H9 (cell line): ENCODE data around the gene LYRM9. TPM values are rescaled to one million over a fixed set of nuclear protein-coding genes. Genes with fewer than 3 reads are reported as not detected.
"Not testable (repeated sequence)": the region's sequence is repeated elsewhere in the genome, so short reads cannot be mapped to it uniquely, and the experiment has no call there.

Experiments used
- DNase-seq: peaks from one replicate; pipeline ENCODE4 v3.0.0-alpha.2; 2017
- H2AFZ ChIP-seq: one replicate; pipeline ENCODE4 v1.6.1; 2013; ENCODE audit warnings: mild to moderate bottlenecking, low read length, control low read depth, moderate library complexity
- H2AK5ac ChIP-seq: 2 replicates; pipeline ENCODE4 v1.6.1; 2013; ENCODE audit warnings: low read length, control low read depth, mixed read lengths; ENCODE audit not compliant: insufficient read length
- H2BK120ac ChIP-seq: one replicate; pipeline ENCODE4 v1.6.1; 2013; ENCODE audit warnings: low read depth, mild to moderate bottlenecking, low read length, control low read depth, inconsistent platforms; ENCODE audit not compliant: poor library complexity, severe bottlenecking
- H2BK12ac ChIP-seq: 2 replicates; pipeline ENCODE4 v1.6.1; 2013; ENCODE audit warnings: low read length, control low read depth, mixed read lengths, low read depth; ENCODE audit not compliant: insufficient read length
- H2BK15ac ChIP-seq: 2 replicates; pipeline ENCODE4 v1.6.1; 2013; ENCODE audit warnings: low read depth, low read length, control low read depth
- H2BK20ac ChIP-seq: one replicate; pipeline ENCODE4 v1.6.1; 2013; ENCODE audit warnings: low read depth, mild to moderate bottlenecking, low read length, control low read depth, inconsistent platforms; ENCODE audit not compliant: poor library complexity, severe bottlenecking
- H2BK5ac ChIP-seq: 2 replicates; pipeline ENCODE4 v1.6.1; 2013; ENCODE audit warnings: low read length, control low read depth, mixed read lengths; ENCODE audit not compliant: insufficient read length
- H3K14ac ChIP-seq: 2 replicates; pipeline ENCODE4 v1.6.1; 2013; ENCODE audit warnings: low read length, control low read depth; ENCODE audit not compliant: insufficient read depth
- H3K18ac ChIP-seq: 2 replicates; pipeline ENCODE4 v1.6.1; 2013; ENCODE audit warnings: low read depth, mild to moderate bottlenecking, mixed read lengths, low read length, control low read depth; ENCODE audit not compliant: insufficient read length
- H3K23ac ChIP-seq: 2 replicates; pipeline ENCODE4 v1.6.1; 2013; ENCODE audit warnings: low read length, control low read depth, mixed read lengths, low read depth; ENCODE audit not compliant: insufficient read length
- H3K23me2 ChIP-seq: 2 replicates; pipeline ENCODE4 v1.6.1; 2013; ENCODE audit warnings: low read depth, mild to moderate bottlenecking, mixed read lengths, low read length, control low read depth; ENCODE audit not compliant: insufficient read length, poor library complexity, severe bottlenecking
- H3K27ac ChIP-seq: 2 replicates; pipeline ENCODE4 v1.5.1; 2013; ENCODE audit warnings: low read length, control low read depth, mixed read lengths, low read depth; ENCODE audit not compliant: insufficient read length
- H3K27me3 ChIP-seq: 2 replicates; pipeline ENCODE4 v1.6.1; 2013; ENCODE audit warnings: low read length, control low read depth, inconsistent platforms; ENCODE audit not compliant: insufficient read depth
- H3K4ac ChIP-seq: 2 replicates; pipeline ENCODE4 v1.6.1; 2013; ENCODE audit warnings: low read depth, mild to moderate bottlenecking, control low read depth, inconsistent platforms, low read length, moderate library complexity
- H3K4me1 ChIP-seq: 2 replicates; pipeline ENCODE4 v1.6.1; 2013; ENCODE audit warnings: low read length, control low read depth, inconsistent platforms; ENCODE audit not compliant: insufficient read depth
- H3K4me2 ChIP-seq: 2 replicates; pipeline ENCODE4 v1.6.1; 2013; ENCODE audit warnings: low read length, control low read depth, mixed read lengths; ENCODE audit not compliant: insufficient read length, insufficient read depth
- H3K56ac ChIP-seq: 2 replicates; pipeline ENCODE4 v1.6.1; 2013; ENCODE audit warnings: low read depth, mild to moderate bottlenecking, mixed read lengths, low read length, control low read depth; ENCODE audit not compliant: insufficient read length
- H3K79me1 ChIP-seq: 2 replicates; pipeline ENCODE4 v1.6.1; 2013; ENCODE audit warnings: low read depth, mild to moderate bottlenecking, moderate library complexity, low read length, control low read depth, inconsistent platforms; ENCODE audit not compliant: insufficient read depth, poor library complexity, severe bottlenecking
- H3K79me2 ChIP-seq: 2 replicates; pipeline ENCODE4 v1.6.1; 2013; ENCODE audit warnings: low read length, control low read depth, inconsistent platforms; ENCODE audit not compliant: insufficient read depth
- H3K9ac ChIP-seq: 2 replicates; pipeline ENCODE4 v1.6.1; 2013; ENCODE audit warnings: low read length, control low read depth, mixed read lengths; ENCODE audit not compliant: insufficient read length; ENCODE audit errors: extremely low read depth
- H3K9me3 ChIP-seq: one replicate; pipeline ENCODE4 v1.6.1; 2013; ENCODE audit warnings: low read depth, low read length, inconsistent platforms; ENCODE audit not compliant: control insufficient read depth
- H3T11ph ChIP-seq: one replicate; pipeline ENCODE4 v1.6.1; 2013; ENCODE audit warnings: mild to moderate bottlenecking, low read length, control low read depth, inconsistent platforms
- H4K20me1 ChIP-seq: one replicate; pipeline ENCODE4 v1.6.1; 2013; ENCODE audit not compliant: control insufficient read depth, insufficient read length, insufficient read depth
- H4K5ac ChIP-seq: 2 replicates; pipeline ENCODE4 v1.6.1; 2013; ENCODE audit warnings: low read depth, mild to moderate bottlenecking, mixed read lengths, low read length, control low read depth; ENCODE audit not compliant: insufficient read length
- H4K8ac ChIP-seq: replicated peaks from 2 replicates; pipeline ENCODE4 v1.6.1; 2013; ENCODE audit warnings: low read length, control low read depth, mixed read lengths, low read depth; ENCODE audit not compliant: insufficient read length
- H4K91ac ChIP-seq: 2 replicates; pipeline ENCODE4 v1.6.1; 2013; ENCODE audit warnings: low read depth, mild to moderate bottlenecking, moderate library complexity, mixed read lengths, low read length, control low read depth; ENCODE audit not compliant: insufficient read length
- H3K27ac Mint-ChIP-seq, 3 experiments: 2 replicates in 2 of 3; 3 replicates in 1 of 3; pipeline ENCODE4 v1.8.0; 2020 to 2021; ENCODE audit warnings: mixed read lengths in 3 of 3, mild to moderate bottlenecking in 1 of 3, moderate library complexity in 1 of 3
- H3K27me3 Mint-ChIP-seq: 2 replicates; pipeline ENCODE4 v1.8.0; 2021; ENCODE audit warnings: low read depth, mild to moderate bottlenecking, moderate library complexity, mixed read lengths
- H3K36me3 Mint-ChIP-seq, 3 experiments: 2 replicates in 2 of 3; 3 replicates in 1 of 3; pipeline ENCODE4 v1.8.0; 2020 to 2021; ENCODE audit warnings: low read depth in 3 of 3, mixed read lengths in 3 of 3; ENCODE audit not compliant: insufficient read depth in 1 of 3
- H3K4me1 Mint-ChIP-seq, 2 experiments: 2 replicates each; pipeline ENCODE4 v1.8.0; 2020; ENCODE audit warnings: mixed read lengths in 2 of 2
- H3K4me3 Mint-ChIP-seq, 2 experiments: 2 replicates in 1 of 2; 3 replicates in 1 of 2; pipeline ENCODE4 v1.8.0; 2020 to 2021; ENCODE audit warnings: mild to moderate bottlenecking in 2 of 2, mixed read lengths in 2 of 2, moderate library complexity in 1 of 2
- H3K9me3 Mint-ChIP-seq, 2 experiments: 2 replicates in 1 of 2; 3 replicates in 1 of 2; pipeline ENCODE4 v1.8.0; 2020; ENCODE audit warnings: mild to moderate bottlenecking in 2 of 2, mixed read lengths in 2 of 2, moderate library complexity in 1 of 2
- WGBS: extraction: QIAGEN DNeasy Blood & Tissue Kit; methylation state at CpG from one replicate; pipeline ENCODE4 v1.1.7; 2013; ENCODE audit warnings: missing lambda C conversion rate, low lambda C conversion rate, mixed read lengths; ENCODE audit not compliant: insufficient read length; ENCODE audit errors: extremely low coverage; 5-methylcytosine and 5-hydroxymethylcytosine counted together
- total RNA-seq: library from RNA; stranded (reverse); gene quantifications from 2 replicates; pipeline ENCODE4 v1.2.1, GENCODE V29; 2021

LYRM9 gene
- total RNA-seq, 1 experiment from 2014 or later, result 2.2 TPM

DNA sequence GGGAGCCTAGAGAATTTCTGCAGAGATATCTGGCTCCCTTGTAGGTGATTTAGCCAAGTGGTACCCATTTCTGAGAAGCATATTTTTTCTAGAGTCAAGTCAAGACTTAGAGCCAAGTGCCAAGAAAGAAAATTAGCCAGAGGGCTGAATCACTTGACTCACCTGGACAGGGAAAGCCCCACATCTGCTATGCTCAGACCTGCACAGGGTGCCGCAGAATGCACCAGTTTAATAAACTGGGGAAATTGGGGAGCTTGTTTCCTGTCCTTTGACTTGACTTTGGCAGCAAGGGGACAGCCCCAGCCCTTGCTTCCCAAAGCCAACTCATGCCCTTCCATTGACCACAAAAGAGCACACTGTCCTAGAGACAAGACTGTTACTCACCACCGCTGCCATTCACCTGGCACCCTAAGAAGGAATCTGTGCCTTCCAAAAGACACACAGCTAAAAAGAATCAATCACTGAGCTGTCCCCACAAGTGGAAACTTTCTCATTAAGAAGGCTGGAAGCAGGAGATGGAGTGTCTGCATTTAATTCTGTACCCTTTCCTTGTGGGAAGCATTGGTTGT is 63.9 kb downstream of the LYRM9 start:
- not testable (repeated sequence) for H3K4ac ChIP-seq, H3K4me3 Mint-ChIP-seq, H3K18ac ChIP-seq, H2BK20ac ChIP-seq, H3K4me1 Mint-ChIP-seq, H2AK5ac ChIP-seq, H3K27me3 Mint-ChIP-seq, H3K27me3 ChIP-seq, H2BK5ac ChIP-seq, H2AFZ ChIP-seq, H3K79me2 ChIP-seq, H4K20me1 ChIP-seq, H4K91ac ChIP-seq, H3K9ac ChIP-seq, H3K14ac ChIP-seq, H3T11ph ChIP-seq, H2BK120ac ChIP-seq, H3K4me2 ChIP-seq, H2BK12ac ChIP-seq, H3K36me3 Mint-ChIP-seq, H2BK15ac ChIP-seq, H3K56ac ChIP-seq, H3K4me1 ChIP-seq, H3K9me3 ChIP-seq, H4K5ac ChIP-seq, H4K8ac ChIP-seq, DNase-seq, H3K27ac Mint-ChIP-seq, H3K23me2 ChIP-seq, H3K9me3 Mint-ChIP-seq, H3K23ac ChIP-seq, H3K27ac ChIP-seq, H3K79me1 ChIP-seq
- WGBS, result no CpG with 5 or more reads among the region's 2 CpGs

Other genes with a start within 250 kb of the LYRM9 start
- 0.35 and 0.59 TPM in 2 replicates for gene NOS2, start 92.8 kb downstream of the LYRM9 start, total RNA-seq
- gene NLK, start 149.3 kb upstream of the LYRM9 start, total RNA-seq, result 30.9 and 31.8 TPM in 2 replicates